SW480 (cell line): ENCODE measurements around the gene SNX9.

Experiments
- DNase-seq: peaks from one replicate; pipeline ENCODE4 v3.0.0-alpha.2; 2016; ENCODE audit warnings: low spot score

SNX9 gene

GRCh38 chr6:157859775-157860504 is 36.9 kb downstream of the SNX9 start:
- DNase-seq = no peak

- peak; percentile 30 for DNase-seq
Observed at GRCh38 chr6:157860505-157860991, 37.5 kb downstream of the SNX9 start.

- no peak for DNase-seq
Observed at GRCh38 chr6:157861184-157861583, 38.1 kb downstream of the SNX9 start.

- peak; percentile 52 for DNase-seq
Observed at GRCh38 chr6:157861814-157862213, 38.8 kb downstream of the SNX9 start.

GRCh38 chr6:157862706-157863105 is 39.7 kb downstream of the SNX9 start:
- DNase-seq = no peak

GRCh38 chr6:157864185-157864761 is 41.2 kb downstream of the SNX9 start:
- DNase-seq = no peak

- no peak for DNase-seq
Observed at GRCh38 chr6:157865249-157865648, 42.2 kb downstream of the SNX9 start.

GRCh38 chr6:157867155-157867559 is 44.1 kb downstream of the SNX9 start:
- DNase-seq = peak; percentile 38

- no peak for DNase-seq
Observed at GRCh38 chr6:157867981-157868380, 44.9 kb downstream of the SNX9 start.

- DNase-seq = no peak
Observed at GRCh38 chr6:157868835-157869234, 45.8 kb downstream of the SNX9 start.

- no peak for DNase-seq
Observed at GRCh38 chr6:157869673-157870302, 46.7 kb downstream of the SNX9 start.

- DNase-seq = peak; percentile 49
Observed at GRCh38 chr6:157873735-157874344, 50.8 kb downstream of the SNX9 start.

GRCh38 chr6:157877149-157877548 is 54.1 kb downstream of the SNX9 start:
- no peak for DNase-seq

GRCh38 chr6:157877573-157878438 is 54.8 kb downstream of the SNX9 start:
- no peak for DNase-seq

GRCh38 chr6:157879034-157879872 is 56.2 kb downstream of the SNX9 start:
- no peak for DNase-seq

- no peak for DNase-seq
Observed at GRCh38 chr6:157879873-157880254, 56.8 kb downstream of the SNX9 start.

- DNase-seq = no peak
Observed at GRCh38 chr6:157880534-157880933, 57.5 kb downstream of the SNX9 start.

- DNase-seq = no peak
Observed at GRCh38 chr6:157881342-157881741, 58.3 kb downstream of the SNX9 start.

GRCh38 chr6:157884756-157885155 is 61.7 kb downstream of the SNX9 start:
- DNase-seq = no peak

- no peak for DNase-seq
Observed at GRCh38 chr6:157885211-157885788, 62.3 kb downstream of the SNX9 start.

- DNase-seq = no peak
Observed at GRCh38 chr6:157885876-157886275, 62.8 kb downstream of the SNX9 start.
